Fibroblast of villous mesenchyme (primary cell): Measurements from ENCODE around the gene PRIMA1. TPM values are rescaled to one million over a fixed set of nuclear protein-coding genes. Genes with fewer than 3 reads are reported as not detected.
"Not testable (repeated sequence)": the region's sequence is repeated elsewhere in the genome, so short reads cannot be mapped to it uniquely, and the experiment has no call there.

Experiments used
- DNase-seq: peaks from one replicate; pipeline ENCODE4 v3.0.0-alpha.2; 2010; ENCODE audit warnings: low read depth
- H3K4me3 ChIP-seq: 2 replicates; pipeline ENCODE4 v1.5.1; 2011; ENCODE audit warnings: low read depth, mild to moderate bottlenecking, low read length
- CTCF ChIP-seq: IDR thresholded peaks from 2 replicates; pipeline ENCODE4 v1.5.1; 2012; ENCODE audit warnings: low read depth, mild to moderate bottlenecking, low read length; ENCODE audit not compliant: insufficient read depth
- total RNA-seq: library from RNA; depleted of rRNA; stranded (reverse); fragments of >200 nt; gene quantifications from 2 replicates; pipeline ENCODE4 v1.2.3, GENCODE V29; 2012

Gene PRIMA1
- total RNA-seq, 1 donor = not detected

- DNase-seq = no peak
- no peak for TF ChIP-seq CTCF
- H3K4me3 ChIP-seq = no peak overlapping the region
These were observed 36.9 kb upstream of the PRIMA1 start for GRCh38 chr14:93825235-93825553.

DNA sequence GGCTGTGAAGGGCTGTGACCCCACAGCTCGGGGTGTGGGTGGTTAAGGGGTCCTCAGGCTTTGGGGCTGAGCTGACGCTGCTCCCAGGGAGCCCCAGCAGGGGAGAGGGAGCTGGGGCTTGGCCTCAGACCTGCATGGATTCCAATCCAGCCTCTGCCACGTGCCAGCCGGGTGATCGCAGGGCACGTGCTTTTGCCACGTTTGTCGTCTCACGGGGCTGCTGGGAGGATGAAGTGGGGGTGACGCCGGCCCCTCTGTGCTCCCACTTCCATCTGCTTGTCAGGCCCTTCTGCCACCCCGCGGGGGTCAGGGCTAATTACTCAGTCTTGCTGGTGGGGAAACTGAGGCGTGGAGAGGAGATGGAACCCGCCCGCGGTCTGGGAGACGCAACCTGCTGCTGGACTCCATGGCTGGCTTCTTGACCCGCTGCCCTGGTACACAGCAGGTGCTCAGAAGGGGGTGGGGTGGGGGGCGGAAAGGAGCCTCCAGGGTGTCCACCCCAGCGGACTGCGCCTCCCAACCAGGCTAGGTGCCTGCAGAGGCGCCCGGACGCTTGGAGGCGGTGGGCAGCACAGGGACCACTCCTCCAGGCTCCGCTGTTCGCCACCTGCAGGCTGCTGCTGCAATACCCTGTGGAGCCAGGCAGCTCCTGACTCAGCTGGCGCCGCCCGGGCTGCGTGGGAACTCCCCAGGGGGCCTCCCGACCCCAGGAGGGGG lies 36.4 kb upstream of the PRIMA1 start:
- no peak for DNase-seq
- no peak overlapping the region for H3K4me3 ChIP-seq
- TF ChIP-seq CTCF = no peak

DNA sequence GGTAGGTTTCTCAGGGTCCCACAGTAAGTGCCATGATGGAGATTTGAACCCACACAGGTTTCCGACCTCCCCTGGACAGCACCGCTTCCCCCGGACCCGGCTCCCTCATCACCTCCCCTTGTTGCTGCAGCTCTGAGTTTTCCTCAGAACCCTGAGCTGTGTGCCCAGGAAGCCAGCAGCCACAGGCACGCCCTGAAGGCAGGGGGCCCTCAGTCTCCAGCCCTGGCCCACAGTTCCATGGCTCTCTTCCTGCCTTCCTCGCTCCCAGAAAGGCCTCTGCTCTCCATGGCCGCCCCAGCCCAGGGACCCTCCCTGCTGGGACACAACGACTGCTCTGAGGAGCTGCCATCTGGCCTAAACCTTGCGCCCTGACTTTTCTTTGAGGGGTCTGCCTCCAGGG lies 35.8 kb upstream of the PRIMA1 start:
- H3K4me3 ChIP-seq = no peak overlapping the region
- no peak for TF ChIP-seq CTCF
- DNase-seq = no peak

GRCh38 chr14:93821051-93821450 lies 32.8 kb upstream of the PRIMA1 start:
- TF ChIP-seq CTCF = no peak
- H3K4me3 ChIP-seq = no peak overlapping the region
- no peak for DNase-seq

DNA sequence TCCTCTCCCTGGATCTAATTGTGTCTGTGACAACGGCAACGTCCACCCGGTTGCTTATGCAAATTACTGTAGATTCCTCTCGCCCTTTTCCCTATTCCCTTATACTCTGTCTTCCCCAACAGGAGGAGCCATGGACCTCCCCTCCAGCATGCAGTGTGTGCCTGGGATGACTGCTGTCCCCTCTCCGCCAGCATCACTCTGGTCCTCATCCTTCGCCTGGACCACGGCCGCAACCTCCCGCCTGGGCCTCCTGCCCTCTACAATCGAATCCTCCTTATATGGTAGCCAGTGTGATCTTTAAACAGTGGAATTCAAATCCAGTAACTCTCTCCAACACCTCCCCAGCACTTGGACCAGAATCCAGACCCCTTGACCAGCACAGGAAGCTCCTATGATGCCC lies 30.6 kb upstream of the PRIMA1 start:
- no peak overlapping the region for H3K4me3 ChIP-seq
- no peak for TF ChIP-seq CTCF
- no peak for DNase-seq

DNA sequence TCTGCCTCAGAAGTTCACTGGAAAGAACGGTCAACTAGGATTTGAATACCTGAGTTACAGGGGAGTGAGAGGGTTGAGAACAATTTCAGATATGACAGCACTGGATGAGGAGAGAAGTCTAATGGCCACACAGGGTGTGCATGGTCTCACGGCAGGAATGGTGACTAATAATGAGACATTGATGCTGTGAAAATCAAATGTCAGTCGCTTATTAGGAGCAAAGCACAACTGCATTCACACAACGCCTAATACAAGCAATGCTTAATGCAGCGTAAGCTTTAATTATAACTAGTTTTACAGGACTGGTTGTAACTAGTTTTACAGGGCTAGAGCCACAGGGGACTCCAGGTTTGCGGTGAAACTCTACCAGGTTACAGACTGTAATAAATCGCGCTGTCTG lies 23.4 kb upstream of the PRIMA1 start:
- H3K4me3 ChIP-seq = no peak overlapping the region
- no peak for TF ChIP-seq CTCF
- no peak for DNase-seq

- no peak overlapping the region for H3K4me3 ChIP-seq
- no peak for DNase-seq
- no peak for TF ChIP-seq CTCF
These were observed 22.7 kb upstream of the PRIMA1 start for GRCh38 chr14:93811020-93811419.

DNA sequence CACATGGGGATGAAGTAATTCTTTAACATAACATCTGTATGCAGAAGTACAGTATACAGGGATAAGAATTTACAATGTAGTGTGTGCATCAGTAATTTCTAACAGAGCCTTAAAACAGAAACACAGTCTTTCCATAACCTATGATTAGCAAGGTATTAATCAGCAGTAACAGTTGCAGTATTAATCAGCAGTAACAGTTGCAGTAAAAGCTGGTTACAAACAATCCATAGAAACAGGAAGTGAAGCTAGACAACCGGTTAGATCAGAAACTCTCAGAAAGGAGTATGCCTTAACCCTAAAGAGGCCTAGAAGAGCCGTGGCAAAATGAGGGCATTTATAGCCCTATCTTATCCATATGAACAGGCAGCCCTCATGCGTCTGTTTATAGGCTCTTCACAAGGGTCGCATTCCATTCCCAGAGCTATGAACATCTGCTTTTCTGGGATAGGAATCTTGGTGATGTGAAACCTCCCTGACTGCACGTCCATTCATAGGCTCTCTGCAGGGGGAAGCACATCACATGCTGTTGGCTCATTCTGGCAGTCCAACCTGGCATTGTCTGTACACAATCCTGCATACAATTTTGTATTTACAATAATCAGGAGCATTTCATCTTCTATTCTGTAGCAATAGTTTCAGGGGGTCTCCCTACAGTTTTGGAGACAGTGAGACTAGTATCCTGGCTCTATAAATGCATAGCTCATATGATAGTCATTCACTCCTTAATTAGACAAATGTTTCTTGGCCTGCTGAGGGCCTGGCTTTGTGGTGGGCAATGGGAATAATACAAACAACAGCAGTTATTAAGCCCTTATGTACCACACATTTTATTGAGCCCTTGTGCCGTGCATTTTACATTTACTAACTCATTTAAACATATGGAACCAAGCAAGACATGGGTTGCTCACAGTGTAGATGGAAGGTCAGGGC lies 21.5 kb upstream of the PRIMA1 start:
- not testable (repeated sequence) for H3K4me3 ChIP-seq, DNase-seq
